Measurements from ENCODE around the gene MYO3B.

- TF ChIP-seq POLR2AphosphoS5 (IDR thresholded peaks at IDR 0.05; ENCODE audit: low read depth, low read length) (no peak), SIN3A (IDR thresholded peaks at IDR 0.05; ENCODE audit: borderline replicate concordance, insufficient read depth, low read length) (no peak), TAF1 (IDR thresholded peaks at IDR 0.05; ENCODE audit: borderline replicate concordance, insufficient read depth, low read length) (no peak), FOXP2 (optimal IDR thresholded peaks at IDR 0.05; ENCODE audit: borderline replicate concordance, extremely low read depth, extremely low read length, insufficient read depth) (no peak)
- TF ChIP-seq, protein P1, sequence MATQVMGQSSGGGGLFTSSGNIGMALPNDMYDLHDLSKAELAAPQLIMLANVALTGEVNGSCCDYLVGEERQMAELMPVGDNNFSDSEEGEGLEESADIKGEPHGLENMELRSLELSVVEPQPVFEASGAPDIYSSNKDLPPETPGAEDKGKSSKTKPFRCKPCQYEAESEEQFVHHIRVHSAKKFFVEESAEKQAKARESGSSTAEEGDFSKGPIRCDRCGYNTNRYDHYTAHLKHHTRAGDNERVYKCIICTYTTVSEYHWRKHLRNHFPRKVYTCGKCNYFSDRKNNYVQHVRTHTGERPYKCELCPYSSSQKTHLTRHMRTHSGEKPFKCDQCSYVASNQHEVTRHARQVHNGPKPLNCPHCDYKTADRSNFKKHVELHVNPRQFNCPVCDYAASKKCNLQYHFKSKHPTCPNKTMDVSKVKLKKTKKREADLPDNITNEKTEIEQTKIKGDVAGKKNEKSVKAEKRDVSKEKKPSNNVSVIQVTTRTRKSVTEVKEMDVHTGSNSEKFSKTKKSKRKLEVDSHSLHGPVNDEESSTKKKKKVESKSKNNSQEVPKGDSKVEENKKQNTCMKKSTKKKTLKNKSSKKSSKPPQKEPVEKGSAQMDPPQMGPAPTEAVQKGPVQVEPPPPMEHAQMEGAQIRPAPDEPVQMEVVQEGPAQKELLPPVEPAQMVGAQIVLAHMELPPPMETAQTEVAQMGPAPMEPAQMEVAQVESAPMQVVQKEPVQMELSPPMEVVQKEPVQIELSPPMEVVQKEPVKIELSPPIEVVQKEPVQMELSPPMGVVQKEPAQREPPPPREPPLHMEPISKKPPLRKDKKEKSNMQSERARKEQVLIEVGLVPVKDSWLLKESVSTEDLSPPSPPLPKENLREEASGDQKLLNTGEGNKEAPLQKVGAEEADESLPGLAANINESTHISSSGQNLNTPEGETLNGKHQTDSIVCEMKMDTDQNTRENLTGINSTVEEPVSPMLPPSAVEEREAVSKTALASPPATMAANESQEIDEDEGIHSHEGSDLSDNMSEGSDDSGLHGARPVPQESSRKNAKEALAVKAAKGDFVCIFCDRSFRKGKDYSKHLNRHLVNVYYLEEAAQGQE (IDR thresholded peaks at IDR 0.05; ENCODE audit: insufficient read depth in 1 of 2, low read depth in 2 of 2, low read length in 2 of 2): no peak
Measured at GRCh38 chr2:170201275-170201674, 23.3 kb downstream of the MYO3B start.
